Placental epithelial cell (primary cell): ENCODE results near the gene PCDHA2. TPM values are rescaled to one million over a fixed set of nuclear protein-coding genes. Genes with fewer than 3 reads are reported as not detected.

Experiments
- total RNA-seq: library from RNA; depleted of rRNA; stranded (reverse); fragments of >200 nt; gene quantifications from 2 replicates; pipeline ENCODE4 v1.2.3, GENCODE V29; 2012

The PCDHA2 gene
- total RNA-seq = under 0.01 TPM in 1 of 2 replicates, not detected in the other

DNA sequence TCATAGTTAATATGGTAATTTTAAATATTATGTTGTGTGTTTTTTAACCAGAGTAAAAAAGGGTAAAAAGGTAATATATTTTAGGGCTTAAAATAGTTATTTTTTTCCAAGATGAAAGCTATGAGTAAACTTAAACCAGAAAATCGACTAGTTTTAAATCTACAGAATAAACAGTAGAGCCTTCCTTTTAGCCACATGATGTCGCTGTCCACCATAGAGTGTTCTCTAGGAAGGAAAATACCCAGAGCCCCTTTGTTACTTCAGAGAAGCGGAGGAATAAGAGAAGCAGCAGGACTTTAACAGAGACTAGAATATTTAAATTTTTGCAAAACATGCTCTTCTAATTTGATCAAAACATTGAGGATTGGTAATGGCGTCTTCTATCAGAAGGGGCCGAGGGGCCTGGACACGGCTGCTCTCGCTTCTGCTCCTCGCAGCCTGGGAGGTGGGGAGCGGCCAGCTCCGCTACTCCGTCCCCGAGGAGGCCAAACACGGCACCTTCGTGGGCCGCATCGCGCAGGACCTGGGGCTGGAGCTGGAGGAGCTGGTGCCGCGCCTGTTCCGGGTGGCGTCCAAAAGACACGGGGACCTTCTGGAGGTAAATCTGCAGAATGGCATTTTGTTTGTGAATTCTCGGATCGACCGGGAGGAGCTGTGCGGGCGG is at the start of gene PCDHA2:
Gene PCDHA2, plus strand, starts transcription at position 258 of the 664 bp plus-strand sequence.

GRCh38 chr5:140785905-140786686 is 8.6 kb upstream of the PCDHA2 start, which contains the start of gene PCDHA1:
TSS of gene PCDHA1 (plus strand) at chr5:140786140.

DNA sequence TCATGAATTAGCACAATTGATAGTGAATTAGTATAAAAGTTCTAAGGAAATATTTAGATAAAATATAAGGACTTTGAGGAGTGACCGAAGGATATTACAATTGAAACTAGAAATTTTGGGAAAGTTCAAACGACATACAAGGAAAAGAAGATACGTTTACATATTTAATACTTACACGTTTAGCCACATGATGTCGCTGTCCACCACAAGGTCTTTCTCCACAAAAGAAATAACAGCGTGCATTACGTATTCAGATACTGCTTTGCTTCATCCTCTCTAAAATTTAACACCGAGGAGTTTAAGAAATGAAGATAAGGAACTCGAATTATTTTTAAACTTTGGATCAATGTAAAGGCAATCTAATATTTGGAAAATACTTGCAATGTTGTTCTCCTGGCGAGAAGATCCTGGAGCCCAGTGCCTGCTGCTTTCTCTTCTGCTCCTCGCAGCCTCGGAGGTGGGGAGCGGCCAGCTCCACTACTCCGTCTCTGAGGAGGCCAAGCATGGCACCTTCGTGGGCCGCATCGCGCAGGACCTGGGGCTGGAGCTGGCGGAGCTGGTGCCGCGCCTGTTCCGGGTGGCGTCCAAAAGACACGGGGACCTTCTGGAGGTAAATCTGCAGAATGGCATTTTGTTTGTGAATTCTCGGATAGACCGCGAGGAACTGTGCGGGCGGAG is 6.3 kb downstream of the PCDHA2 start, which contains the start of gene PCDHA3:
Gene PCDHA3, plus strand, starts transcription at position 242 of the 678 bp plus-strand sequence.

DNA sequence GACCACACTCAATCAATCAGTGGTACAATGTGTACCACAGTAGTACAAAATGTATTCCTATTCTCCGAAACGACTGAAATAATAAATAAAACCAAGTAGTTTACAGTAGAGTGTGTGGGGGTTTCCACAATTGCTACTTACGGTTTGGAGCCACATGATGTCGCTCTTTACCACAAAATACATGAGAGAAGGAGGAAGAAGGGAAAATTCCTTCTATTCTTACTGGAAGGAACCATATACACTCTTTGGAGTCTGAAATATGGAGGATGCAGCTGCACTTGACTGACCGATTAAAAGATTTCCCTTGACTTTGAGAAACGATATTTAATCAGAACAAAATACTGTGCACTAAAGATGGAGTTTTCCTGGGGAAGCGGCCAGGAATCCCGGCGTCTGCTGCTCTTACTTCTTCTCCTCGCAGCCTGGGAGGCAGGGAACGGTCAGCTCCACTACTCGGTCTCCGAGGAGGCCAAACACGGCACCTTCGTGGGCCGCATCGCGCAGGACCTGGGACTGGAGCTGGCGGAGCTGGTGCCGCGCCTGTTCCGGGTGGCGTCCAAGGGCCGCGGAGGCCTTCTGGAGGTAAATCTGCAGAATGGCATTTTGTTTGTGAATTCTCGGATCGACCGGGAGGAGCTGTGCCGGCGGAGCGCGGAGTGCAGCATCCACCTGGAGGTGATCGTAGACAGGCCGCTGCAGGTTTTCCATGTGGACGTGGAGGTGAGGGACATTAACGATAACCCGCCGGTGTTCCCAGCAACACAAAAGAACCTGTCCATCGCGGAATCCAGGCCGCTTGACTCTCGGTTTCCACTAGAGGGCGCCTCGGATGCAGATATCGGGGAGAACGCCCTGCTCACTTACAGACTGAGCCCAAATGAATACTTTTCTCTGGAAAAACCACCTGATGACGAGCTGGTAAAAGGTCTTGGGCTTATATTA is 12.5 kb downstream of the PCDHA2 start, which contains the start of gene PCDHA4:
Gene PCDHA4, plus strand, starts transcription at position 235 of the 942 bp plus-strand sequence.

GRCh38 chr5:140821375-140822280 is 27.0 kb downstream of the PCDHA2 start, which contains the start of gene PCDHA5:
TSS of gene PCDHA5 (plus strand) at chr5:140821613.

GRCh38 chr5:140827704-140828361 is 33.2 kb downstream of the PCDHA2 start, which contains the start of gene PCDHA6:
TSS of gene PCDHA6 (plus strand) at chr5:140827960. CDS start at chr5:140828092, 132 bp downstream.

GRCh38 chr5:140833993-140834392 is 39.3 kb downstream of the PCDHA2 start, which contains the start of gene PCDHA7:
TSS of gene PCDHA7 (plus strand) at chr5:140834269. CDS start at chr5:140834384, 115 bp downstream.

DNA sequence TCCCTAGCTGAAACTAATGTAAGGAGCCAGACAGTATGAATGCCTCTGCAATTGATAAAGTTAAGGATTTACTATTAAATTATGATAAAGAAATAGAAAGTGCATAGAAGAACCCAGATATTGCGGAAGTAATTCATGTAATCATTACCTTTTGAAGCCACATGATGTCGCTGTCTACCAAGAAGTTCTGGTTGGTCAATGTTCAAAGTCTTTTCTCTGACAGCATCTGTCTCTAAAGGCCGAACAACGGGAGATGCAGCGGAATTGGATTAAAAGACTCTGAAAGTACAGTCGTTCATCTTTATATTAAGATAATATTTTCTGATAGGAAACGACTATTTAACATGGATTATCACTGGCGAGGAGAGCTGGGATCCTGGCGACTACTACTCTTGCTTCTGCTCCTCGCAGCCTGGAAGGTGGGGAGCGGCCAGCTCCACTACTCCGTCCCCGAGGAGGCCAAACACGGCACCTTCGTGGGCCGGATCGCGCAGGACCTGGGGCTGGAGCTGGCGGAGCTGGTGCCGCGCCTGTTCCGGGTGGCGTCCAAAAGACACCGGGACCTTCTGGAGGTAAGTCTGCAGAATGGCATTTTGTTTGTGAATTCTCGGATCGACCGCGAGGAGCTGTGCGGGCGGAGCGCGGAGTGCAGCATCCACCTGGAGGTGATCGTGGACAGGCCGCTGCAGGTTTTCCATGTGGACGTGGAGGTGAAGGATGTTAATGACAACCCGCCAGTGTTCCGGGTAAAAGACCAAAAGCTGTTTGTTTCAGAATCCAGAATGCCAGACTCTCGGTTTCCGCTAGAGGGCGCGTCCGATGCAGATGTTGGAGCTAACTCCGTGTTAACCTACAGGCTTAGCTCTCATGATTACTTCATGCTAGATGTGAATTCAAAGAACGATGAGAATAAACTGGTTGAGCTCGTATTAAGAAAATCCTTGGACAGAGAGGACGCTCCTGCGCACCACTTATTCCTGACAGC is 46.6 kb downstream of the PCDHA2 start, which contains the start of gene PCDHA8:
Gene PCDHA8, plus strand, starts transcription at position 210 of the 985 bp plus-strand sequence. Its CDS starts 135 bp downstream, at position 345.

Other genes starting within 250 kb of the PCDHA2 start
- 0.87 and 3.1 TPM in 2 replicates for gene EIF4EBP3, start 247.2 kb upstream of the PCDHA2 start, total RNA-seq
- 22.8 and 40.1 TPM in 2 replicates for gene SRA1, start 237.4 kb upstream of the PCDHA2 start, total RNA-seq
- 30.1 and 36.9 TPM in 2 replicates for gene APBB3, start 230.3 kb upstream of the PCDHA2 start, total RNA-seq
- 17.3 and 47.3 TPM in 2 replicates for gene SLC35A4, start 230.0 kb upstream of the PCDHA2 start, total RNA-seq
- 0.33 TPM in 1 of 2 replicates, not detected in the other for gene CD14, start 161.7 kb upstream of the PCDHA2 start, total RNA-seq
- gene TMCO6, start 155.4 kb upstream of the PCDHA2 start, total RNA-seq = 7.8 and 9.0 TPM in 2 replicates
- 28.8 and 44.4 TPM in 2 replicates for gene NDUFA2, start 147.2 kb upstream of the PCDHA2 start, total RNA-seq
- gene IK, start 147.0 kb upstream of the PCDHA2 start, total RNA-seq = 76.9 and 102 TPM in 2 replicates
- 31.0 and 37.1 TPM in 2 replicates for gene WDR55, start 129.9 kb upstream of the PCDHA2 start, total RNA-seq
- 0.76 and 0.79 TPM in 2 replicates for gene DND1, start 121.3 kb upstream of the PCDHA2 start, total RNA-seq
- 45.1 and 53.8 TPM in 2 replicates for gene HARS1, start 103.5 kb upstream of the PCDHA2 start, total RNA-seq
- 38.0 and 47.9 TPM in 2 replicates for gene HARS2, start 103.4 kb upstream of the PCDHA2 start, total RNA-seq
- 26.1 and 40.8 TPM in 2 replicates for gene ZMAT2, start 94.4 kb upstream of the PCDHA2 start, total RNA-seq
- gene PCDHA1, start 8.7 kb upstream of the PCDHA2 start, total RNA-seq = not detected in 2 replicates
- gene PCDHA3, start 6.2 kb downstream of the PCDHA2 start, total RNA-seq = 0.11 and 0.39 TPM in 2 replicates
- 0.79 and 0.87 TPM in 2 replicates for gene PCDHA4, start 12.2 kb downstream of the PCDHA2 start, total RNA-seq
- under 0.01 and 0.11 TPM in 2 replicates for gene PCDHA5, start 26.8 kb downstream of the PCDHA2 start, total RNA-seq
- 0.22 and 0.39 TPM in 2 replicates for gene PCDHA6, start 33.1 kb downstream of the PCDHA2 start, total RNA-seq
- 0.54 and 1.2 TPM in 2 replicates for gene PCDHA7, start 39.4 kb downstream of the PCDHA2 start, total RNA-seq
- gene PCDHA8, start 46.3 kb downstream of the PCDHA2 start, total RNA-seq = 0.11 and 0.39 TPM in 2 replicates
- under 0.01 TPM in 2 replicates for gene PCDHA9, start 53.5 kb downstream of the PCDHA2 start, total RNA-seq
- 0.11 and 0.39 TPM in 2 replicates for gene PCDHA10, start 61.0 kb downstream of the PCDHA2 start, total RNA-seq
- gene PCDHA11, start 74.1 kb downstream of the PCDHA2 start, total RNA-seq = under 0.01 and 0.11 TPM in 2 replicates
- gene PCDHA12, start 80.5 kb downstream of the PCDHA2 start, total RNA-seq = under 0.01 and 0.11 TPM in 2 replicates
- gene PCDHA13, start 87.3 kb downstream of the PCDHA2 start, total RNA-seq = 0.11 and 0.39 TPM in 2 replicates
- 0.39 TPM in 1 of 2 replicates, not detected in the other for gene PCDHAC1, start 131.4 kb downstream of the PCDHA2 start, total RNA-seq
- 0.39 TPM in 1 of 2 replicates, not detected in the other for gene PCDHAC2, start 171.6 kb downstream of the PCDHA2 start, total RNA-seq